HFFc6 (cell line): ENCODE measurements around the gene GRID2IP. TPM values are rescaled to one million over a fixed set of nuclear protein-coding genes. Genes with fewer than 3 reads are reported as not detected.
"Not testable (repeated sequence)": the region's sequence is repeated elsewhere in the genome, so short reads cannot be mapped to it uniquely, and the experiment has no call there.

Experiments used
- DNase-seq: peaks from one replicate; pipeline ENCODE4 v3.0.0-alpha.2; 2018
- H3K27ac Mint-ChIP-seq: 2 replicates; pipeline ENCODE4 v1.8.0; 2020; ENCODE audit warnings: mild to moderate bottlenecking, mixed read lengths
- H3K27me3 Mint-ChIP-seq: 2 replicates; pipeline ENCODE4 v1.8.0; 2021; ENCODE audit warnings: mild to moderate bottlenecking, moderate library complexity, mixed read lengths; ENCODE audit not compliant: insufficient read depth
- H3K36me3 Mint-ChIP-seq: 2 replicates; pipeline ENCODE4 v1.8.0; 2021; ENCODE audit warnings: low read depth, mixed read lengths
- H3K4me1 Mint-ChIP-seq: 2 replicates; pipeline ENCODE4 v1.8.0; 2020; ENCODE audit warnings: low read depth, mixed read lengths
- H3K4me3 Mint-ChIP-seq: 2 replicates; pipeline ENCODE4 v1.8.0; 2020; ENCODE audit warnings: mild to moderate bottlenecking, moderate library complexity, mixed read lengths
- H3K9me3 Mint-ChIP-seq: 2 replicates; pipeline ENCODE4 v1.8.0; 2020; ENCODE audit warnings: mild to moderate bottlenecking, mixed read lengths
- CTCF ChIP-seq: fragments of 200-600 bp; sonication (generic); IDR thresholded peaks from 2 replicates; pipeline ENCODE4 v1.5.0; 2021; ENCODE audit warnings: antibody characterized with exemption, mild to moderate bottlenecking
- total RNA-seq, 6 experiments: library from RNA; stranded (reverse); fragmentation: NEBNext Ultra II Directional; extraction: Animal tissue kit (Norgen Biotek cat#: 25700); gene quantifications; 2 replicates in 1 of 6; 3 replicates in 5 of 6; pipeline ENCODE4 v1.2.3, GENCODE V29; 2021

The GRID2IP gene
- total RNA-seq, 6 experiments from 2014 or later: not detected

GRCh38 chr7:6465862-6466261 lies 85.4 kb downstream of the GRID2IP start:
- H3K4me1 Mint-ChIP-seq: peaks cover 28% of the 10 kb centered on the region
- no peaks in the 10 kb centered on the region for H3K9me3 Mint-ChIP-seq
- no peaks in the 10 kb centered on the region; the same call in none of the 2 replicates for H3K27me3 Mint-ChIP-seq
- no peak for DNase-seq
- peak overlapping the region; percentile 16; the same call in 1 of the 2 replicates for H3K27ac Mint-ChIP-seq
- no peak overlapping the region for H3K4me3 Mint-ChIP-seq
- TF ChIP-seq CTCF: no peak
- peaks cover 63% of the 10 kb centered on the region for H3K36me3 Mint-ChIP-seq

DNA sequence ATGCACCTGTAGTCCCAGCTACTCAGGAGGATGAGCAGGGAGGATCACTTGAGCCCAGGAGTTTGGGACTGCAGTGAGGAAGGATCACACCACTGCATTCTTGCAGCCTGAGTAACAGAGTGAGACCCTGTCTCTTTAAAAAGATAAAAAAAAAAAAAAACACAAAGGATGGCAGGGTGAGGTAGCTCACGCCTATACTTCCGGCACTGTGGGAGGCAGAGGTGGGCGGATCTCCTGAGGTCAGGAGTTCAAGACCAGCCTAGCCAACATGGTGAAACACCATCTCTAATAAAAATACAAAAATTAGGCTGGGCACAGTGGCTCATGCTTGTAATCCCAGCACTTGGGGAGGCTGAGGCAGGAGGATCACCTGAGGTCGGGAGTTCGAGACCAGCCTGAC lies 87.7 kb downstream of the GRID2IP start:
- H3K9me3 Mint-ChIP-seq, DNase-seq, H3K27me3 Mint-ChIP-seq, H3K27ac Mint-ChIP-seq, H3K4me3 Mint-ChIP-seq: not testable (repeated sequence)
- Mint-ChIP-seq H3K4me1 (peaks cover 28% of the 10 kb centered on the region), H3K36me3 (peaks cover 55% of the 10 kb centered on the region)

GRCh38 chr7:6461946-6462550 lies 89.2 kb downstream of the GRID2IP start:
- Mint-ChIP-seq H3K9me3 (no peaks in the 10 kb centered on the region), H3K27me3 (no peaks in the 10 kb centered on the region; the same call in none of the 2 replicates), H3K27ac (peak overlapping the region; percentile 63; the same call in 1 of the 2 replicates), H3K4me3 (peak overlapping the region; percentile 41; the same call in 1 of the 2 replicates), H3K36me3 (peaks cover 43% of the 10 kb centered on the region), H3K4me1 (peaks cover 28% of the 10 kb centered on the region)
- no peak for TF ChIP-seq CTCF
- no peak for DNase-seq

- no peak for DNase-seq
- Mint-ChIP-seq H3K27ac (no peak overlapping the region; the same call in 1 of the 2 replicates), H3K9me3 (no peaks in the 10 kb centered on the region), H3K4me3 (no peak overlapping the region), H3K36me3 (peaks cover 33% of the 10 kb centered on the region), H3K27me3 (no peaks in the 10 kb centered on the region; the same call in none of the 2 replicates), H3K4me1 (peaks cover 28% of the 10 kb centered on the region)
- no peak for TF ChIP-seq CTCF
Measured at GRCh38 chr7:6460990-6461584, 90.2 kb downstream of the GRID2IP start.

DNA sequence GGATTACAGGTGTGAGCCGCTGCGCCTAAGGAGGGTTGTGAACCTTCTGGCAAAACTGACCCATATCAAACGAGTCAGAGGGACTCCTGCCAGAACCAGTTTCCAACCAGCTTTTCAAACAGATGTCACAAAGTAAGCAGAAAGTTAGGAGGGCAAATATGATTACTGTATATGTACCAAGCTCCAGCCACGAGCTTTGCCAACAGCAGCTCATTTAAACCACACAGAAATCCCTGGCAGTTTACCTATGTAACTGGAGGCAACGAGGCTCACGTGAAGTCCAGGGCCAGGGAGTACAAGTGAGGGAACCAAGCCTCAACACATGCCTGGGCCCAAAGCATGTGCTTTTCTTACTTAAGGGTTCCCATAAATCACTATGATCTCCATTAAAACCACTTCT lies 91.0 kb downstream of the GRID2IP start:
- no peaks in the 10 kb centered on the region for H3K9me3 Mint-ChIP-seq
- H3K4me1 Mint-ChIP-seq: peaks cover 22% of the 10 kb centered on the region
- H3K27ac Mint-ChIP-seq: no peak overlapping the region
- H3K27me3 Mint-ChIP-seq: no peaks in the 10 kb centered on the region; the same call in 1 of the 2 replicates
- no peak for DNase-seq
- no peak overlapping the region for H3K4me3 Mint-ChIP-seq
- peaks cover 25% of the 10 kb centered on the region for H3K36me3 Mint-ChIP-seq
- TF ChIP-seq CTCF: no peak

DNA sequence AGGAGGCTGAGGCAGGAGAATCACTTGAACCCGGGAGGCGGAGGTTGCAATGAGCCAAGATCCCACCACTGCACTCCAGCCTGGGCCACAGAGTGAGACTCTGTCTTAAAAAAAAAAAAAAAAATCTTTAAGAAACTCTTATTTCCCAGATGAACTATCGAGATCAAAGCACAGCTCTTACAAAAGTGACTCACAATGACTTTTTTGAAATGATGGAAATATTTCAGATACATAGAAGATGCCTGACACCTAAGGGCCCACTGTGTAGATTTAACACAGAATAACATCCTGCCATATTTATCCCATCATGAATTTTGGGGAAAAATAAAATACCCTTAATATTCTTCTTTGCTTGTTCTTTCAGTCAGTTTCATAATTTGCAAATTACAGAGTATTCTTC lies 92.6 kb downstream of the GRID2IP start:
- Mint-ChIP-seq H3K4me1 (peaks cover 27% of the 10 kb centered on the region), H3K36me3 (peaks cover 25% of the 10 kb centered on the region)
- not testable (repeated sequence) for H3K27me3 Mint-ChIP-seq, H3K4me3 Mint-ChIP-seq, H3K9me3 Mint-ChIP-seq, DNase-seq, H3K27ac Mint-ChIP-seq
